HepG2 (cell line): Measurements from ENCODE around the gene TRPT1. TPM values are rescaled to one million over a fixed set of nuclear protein-coding genes. Genes with fewer than 3 reads are reported as not detected.

Source experiments
- ATAC-seq: fragments of 200-7000 bp; cut with Tn5 transposase; 3 replicates; pipeline ENCODE4 v1.9.1; 2020; ENCODE audit warnings: mild to moderate bottlenecking, moderate library complexity
- BruUV-seq: library from RNA; stranded (reverse); fragments of 400-500 nt; replicated peaks from 2 replicates; lab custom pipeline; 2021; lab: Mats Ljungman, UMichigan
- CTCF ChIA-PET: fragments of 300-600 bp; formaldehyde crosslinking; extraction: SDS; loops from one replicate; lab custom pipeline; 2021; ENCODE audit warnings: low total read pairs, inconsistent platforms, low intra/inter-chr PET ratio; lab: Yijun Ruan, JAX
- POLR2A ChIA-PET: fragments of 350-600 bp; sonication (Branson Sonifier 250); formaldehyde crosslinking; loops from one replicate; lab custom pipeline; 2020; ENCODE audit warnings: antibody characterized with exemption, inconsistent platforms; lab: Yijun Ruan, JAX
- DNase-seq: peaks from one replicate; pipeline ENCODE4 v3.0.0-alpha.2; 2015; ENCODE audit warnings: low spot score
- FAIRE-seq: peaks from 3 replicates; lab custom pipeline; 2011; peaks lifted over from hg19 to GRCh38; lab: Jason Lieb, UNC
- H2AFZ ChIP-seq: one replicate; pipeline ENCODE4 v1.6.1; 2011; ENCODE audit warnings: low read length, inconsistent platforms
- H3K27ac ChIP-seq: fragments of 300-600 bp; 3 replicates; pipeline ENCODE4 v1.8.0; 2011; ENCODE audit warnings: mixed run types, mild to moderate bottlenecking, mixed read lengths, low read length, inconsistent platforms; ENCODE audit not compliant: insufficient read depth; ENCODE audit errors: extremely low read length
- H3K27me3 ChIP-seq, 2 experiments: fragments of 200-600 bp in 1 of 2; 2 replicates in 1 of 2; 3 replicates in 1 of 2; pipeline versions ENCODE4 v1.6.0 to v1.8.0; 2011; ENCODE audit warnings: low read length in 2 of 2, mild to moderate bottlenecking in 2 of 2, moderate library complexity in 2 of 2, inconsistent platforms in 1 of 2; ENCODE audit not compliant: insufficient read depth in 2 of 2, control insufficient read depth in 1 of 2
- H3K36me3 ChIP-seq, 2 experiments: fragments of 200-600 bp in 1 of 2; replicated peaks in 1 of 2; 2 replicates in 1 of 2; 3 replicates in 1 of 2; pipeline versions ENCODE4 v1.5.1 to v1.8.0; 2011; ENCODE audit warnings: low read length in 2 of 2, inconsistent platforms in 1 of 2; ENCODE audit not compliant: insufficient read depth in 2 of 2, control insufficient read depth in 1 of 2
- H3K4me1 ChIP-seq: 2 replicates; pipeline ENCODE4 v1.5.1; 2012; ENCODE audit warnings: low read length, inconsistent platforms; ENCODE audit not compliant: insufficient read depth
- H3K4me2 ChIP-seq: 2 replicates; pipeline ENCODE4 v1.6.0; 2011; ENCODE audit warnings: low read depth, low read length, inconsistent platforms
- H3K4me3 ChIP-seq, 3 experiments: fragments of 200-600 bp in 1 of 3; sonication (generic), shearing (Covaris generic) in 1 of 3; replicated peaks in 1 of 3; 2 replicates each; pipeline ENCODE4 v1.5.1; 2011 to 2016; ENCODE audit warnings: low read length in 3 of 3, inconsistent platforms in 2 of 3, low read depth in 2 of 3, mild to moderate bottlenecking in 2 of 3, control low read depth in 1 of 3, mixed read lengths in 1 of 3; ENCODE audit not compliant: insufficient read depth in 1 of 3
- H3K79me2 ChIP-seq: one replicate; pipeline ENCODE4 v1.6.1; 2011; ENCODE audit warnings: low read length, inconsistent platforms; ENCODE audit not compliant: insufficient read depth
- H3K9ac ChIP-seq: 2 replicates; pipeline ENCODE4 v1.6.0; 2011; ENCODE audit warnings: mild to moderate bottlenecking, low read depth, low read length, inconsistent platforms; ENCODE audit not compliant: insufficient read depth
- H3K9me3 ChIP-seq: 2 replicates; pipeline ENCODE4 v1.5.1; 2012; ENCODE audit warnings: mild to moderate bottlenecking, low read length
- H4K20me1 ChIP-seq: 2 replicates; pipeline ENCODE4 v1.6.0; 2011; ENCODE audit warnings: inconsistent platforms, mild to moderate bottlenecking, low read length, moderate library complexity; ENCODE audit not compliant: insufficient read depth
- ARNT ChIP-seq: fragments of 450-650 bp; IDR thresholded peaks from 2 replicates; pipeline ENCODE4 v1.6.1; 2017
- BRD4 ChIP-seq: sonication (generic); formaldehyde crosslinking; IDR thresholded peaks from 2 replicates; pipeline ENCODE4 v1.4.0; 2020; ENCODE audit warnings: missing genetic modification reagents
- HCFC1 ChIP-seq: fragments of 150-350 bp; IDR thresholded peaks from 2 replicates; pipeline ENCODE4 v1.6.1; 2014; ENCODE audit warnings: low read depth, low read length
- HMGA1 ChIP-seq: sonication (generic); formaldehyde crosslinking; conservative IDR thresholded peaks from 2 replicates; pipeline ENCODE4 v1.4.0; 2020; ENCODE audit warnings: missing genetic modification reagents
- MLLT10 ChIP-seq: sonication (generic); formaldehyde crosslinking; IDR thresholded peaks from 2 replicates; pipeline ENCODE4 v1.4.0; 2020; ENCODE audit warnings: missing genetic modification reagents
- NFIB ChIP-seq: sonication (generic); formaldehyde crosslinking; IDR thresholded peaks from 2 replicates; pipeline ENCODE4 v1.9.0; 2021; ENCODE audit warnings: missing genetic modification reagents, mild to moderate bottlenecking, borderline replicate concordance
- TEAD2 ChIP-seq: sonication (generic); formaldehyde crosslinking; IDR thresholded peaks from 2 replicates; pipeline ENCODE4 v1.9.0; 2021; ENCODE audit warnings: missing genetic modification reagents
- THAP9 ChIP-seq: sonication (generic); formaldehyde crosslinking; IDR thresholded peaks from 2 replicates; pipeline ENCODE4; 2020; ENCODE audit warnings: missing genetic modification reagents, mild to moderate bottlenecking, borderline replicate concordance
- ZNF142 ChIP-seq: sonication (generic); formaldehyde crosslinking; IDR thresholded peaks from 2 replicates; pipeline ENCODE4 v1.4.0; 2020; ENCODE audit warnings: missing genetic modification reagents
- ZNF234 ChIP-seq: sonication (generic); formaldehyde crosslinking; conservative IDR thresholded peaks from 2 replicates; pipeline ENCODE4 v1.5.1; 2020; ENCODE audit warnings: mild to moderate bottlenecking, missing genetic modification reagents
- ZNF256 ChIP-seq: sonication (generic); formaldehyde crosslinking; conservative IDR thresholded peaks from 2 replicates; pipeline ENCODE4 v1.4.0; 2020; ENCODE audit warnings: missing genetic modification reagents
- ZNF33B ChIP-seq: sonication (generic); formaldehyde crosslinking; IDR thresholded peaks from 2 replicates; pipeline ENCODE4 v1.5.1; 2020; ENCODE audit warnings: mild to moderate bottlenecking, missing genetic modification reagents
- ZNF629 ChIP-seq: sonication (generic); formaldehyde crosslinking; conservative IDR thresholded peaks from 2 replicates; pipeline ENCODE4 v1.5.0; 2020; ENCODE audit warnings: missing genetic modification reagents
- ZNF788 ChIP-seq: sonication (generic); formaldehyde crosslinking; IDR thresholded peaks from 2 replicates; pipeline ENCODE4 v1.5.0; 2020; ENCODE audit warnings: mild to moderate bottlenecking, missing genetic modification reagents, borderline replicate concordance
- WGBS: methylation state at CpG from one replicate; pipeline ENCODE4 v1.1.6; 2017; ENCODE audit warnings: low lambda C conversion rate; 5-methylcytosine and 5-hydroxymethylcytosine counted together
- in situ Hi-C: cut with HindIII; loops from 2 replicates; pipeline ENCODE4 v1.10.0; 2017; ENCODE audit warnings: low pct_unique_long_range_greater_than_20kb; ENCODE audit not compliant: extremely low pct_ligation_motif_present
- intact Hi-C: fragments of 100-400 bp; cut with micrococcal nuclease; formaldehyde crosslinking; loops from one replicate; pipeline ENCODE4 v1.10.0; 2022; ENCODE audit not compliant: unreplicated experiment
- polyA plus RNA-seq, 8 experiments: library from polyadenylated mRNA; depleted of rRNA in 3 of 8; stranded (reverse) in 7 of 8; unstranded in 1 of 8; fragments of >200 nt; fragmentation: Illumina TruSeq in 4 of 8; extraction: Trizol in 4 of 8; gene quantifications; 2 replicates each; pipeline versions ENCODE4 v1.2.1 to v1.2.3, GENCODE V29; 2011 to 2016; ENCODE audit warnings: low read depth in 4 of 8, missing spikeins in 1 of 8, mixed read lengths in 1 of 8; ENCODE audit not compliant: insufficient read depth in 1 of 8
- total RNA-seq, 5 experiments: library from RNA; depleted of rRNA; stranded (reverse); fragments of >200 nt; fragmentation: Illumina TruSeq; extraction: Trizol; gene quantifications; 2 replicates each; pipeline ENCODE4 v1.2.3, GENCODE V29; 2016; ENCODE audit warnings: low read depth in 1 of 5

TRPT1 gene
- total and polyA plus RNA-seq, 2 of the 13 experiments (the other 11 are each of a cell fraction or from before 2014, with no cell fraction given), result 24.8 to 40.7 TPM

GRCh38 chr11:64185693-64186491 lies 40.1 kb downstream of the TRPT1 start, which contains the start of gene STIP1:
STIP1 (plus strand) TSS chr11:64186171; CDS start chr11:64186262, 91 bp downstream.
- Histone ChIP-seq H3K27me3 (no peaks in the 10 kb centered on the region), H3K79me2 (peaks cover 6% of the 10 kb centered on the region), H4K20me1 (peaks cover 19% of the 10 kb centered on the region), H3K9me3 (no peaks in the 10 kb centered on the region), H3K4me1 (peaks cover 51% of the 10 kb centered on the region), H2AFZ (no peak within 1 kb of the TSS), H3K36me3 (peaks cover 2 to 3% of the 10 kb centered on the region in 2 experiments; a peak in 2 of 5 replicates), H3K9ac (peak within 1 kb of the TSS; percentile 80), H3K4me2 (peak within 1 kb of the TSS; percentile 88), H3K27ac (peak within 1 kb of the TSS; percentile 83), H3K4me3 (peak within 1 kb of the TSS; percentile 60 to 75 (median 60))
- no TSS peak for BruUV-seq
- in situ Hi-C loops (no loop called here), intact Hi-C loops (loop anchor here (5.0 to 10.0 kb wide), 2 partner anchors 56 to 119 kb away; partner anchors contain the start of genes CATSPERZ, ESRRA and FKBP2)
- CTCF ChIA-PET, result no interaction called here
- ATAC-seq (peak; percentile 92), DNase-seq (peak; percentile 100), FAIRE-seq (peak; percentile 99)
- 0% methylated on average over 9 of the region's 74 CpGs for WGBS
- POLR2A ChIA-PET, result interaction anchor here (0.6 to 2.7 kb wide), 30 partner anchors 10 to 694 kb away, joined by 3 to 31 read pairs (median 6); partner anchors contain the start of genes BAD, ESRRA, FERMT3 and FKBP2
- TF ChIP-seq ZNF788 (CRISPR knock-in tag) (no peak), ZNF234 (no peak), HMGA1 (CRISPR knock-in tag) (no peak), ZNF256 (CRISPR knock-in tag) (no peak), ZNF629 (CRISPR knock-in tag) (no peak), BRD4 (CRISPR knock-in tag) (no peak), ZNF142 (no peak), ZNF33B (CRISPR knock-in tag) (no peak), TEAD2 (CRISPR knock-in tag) (no peak), MLLT10 (CRISPR knock-in tag) (no peak), NFIB (CRISPR knock-in tag) (no peak), HCFC1 (no peak), ARNT (no peak), THAP9 (CRISPR knock-in tag) (no peak; the same call in 1 of the 2 replicates)
